SK-N-SH (cell line): ENCODE data around the gene HPS5. TPM values are rescaled to one million over a fixed set of nuclear protein-coding genes. Genes with fewer than 3 reads are reported as not detected.

Source experiments
- CTCF ChIA-PET: fragments of 300-600, 350-600 bp; formaldehyde crosslinking; extraction: SDS; loops from one replicate; lab custom pipeline; 2021; lab: Yijun Ruan, JAX
- POLR2A ChIA-PET: fragments of 350-600 bp; sonication (Branson Sonifier 250); formaldehyde crosslinking; extraction: SDS; loops from one replicate; lab custom pipeline; 2020; ENCODE audit warnings: antibody characterized with exemption, inconsistent platforms; lab: Yijun Ruan, JAX
- DNase-seq: peaks from one replicate; pipeline ENCODE4 v3.0.0; 2012
- H2AFZ ChIP-seq: fragments of 200-600 bp; sonication (generic); 2 replicates; pipeline ENCODE4 v1.8.1; 2016; ENCODE audit warnings: antibody characterized with exemption, mild to moderate bottlenecking, low read depth
- H3F3A ChIP-seq: fragments of 200-600 bp; sonication (generic); replicated peaks from 2 replicates; pipeline ENCODE3; 2016; ENCODE audit warnings: antibody characterized with exemption, mild to moderate bottlenecking; ENCODE audit not compliant: insufficient read depth
- H3K27ac ChIP-seq, 2 experiments: fragments of 200-500 bp in 1 of 2; fragments of 200-600 bp in 1 of 2; sonication (Bioruptor generic) in 1 of 2; sonication (generic), shearing (Covaris generic) in 1 of 2; 2 replicates each; pipeline versions ENCODE4 v1.5.1 to v1.6.1; 2014 to 2016; ENCODE audit warnings: low read depth in 2 of 2, inconsistent platforms in 1 of 2, low read length in 1 of 2, mild to moderate bottlenecking in 1 of 2, mixed read lengths in 1 of 2
- H3K27me3 ChIP-seq: fragments of 200-600 bp; sonication (generic), shearing (Covaris generic); 2 replicates; pipeline ENCODE4 v1.6.1; 2016; ENCODE audit warnings: mixed run types; ENCODE audit not compliant: insufficient read depth
- H3K36me3 ChIP-seq, 2 experiments: fragments of 200-500 bp in 1 of 2; fragments of 200-600 bp in 1 of 2; sonication (Bioruptor generic) in 1 of 2; sonication (generic) in 1 of 2; replicated peaks in 1 of 2; 2 replicates each; pipeline versions ENCODE3 to v1.5.1; 2014 to 2016; ENCODE audit warnings: low read length in 1 of 2, mild to moderate bottlenecking in 1 of 2; ENCODE audit not compliant: insufficient read depth in 2 of 2, control insufficient read depth in 1 of 2
- H3K4me1 ChIP-seq, 2 experiments: fragments of 200-500 bp in 1 of 2; fragments of 200-600 bp in 1 of 2; sonication (Bioruptor generic) in 1 of 2; sonication (generic), shearing (Covaris generic) in 1 of 2; 2 replicates each; pipeline versions ENCODE4 v1.5.1 to v1.6.1; 2014 to 2016; ENCODE audit warnings: low read depth in 1 of 2, low read length in 1 of 2, mixed run types in 1 of 2; ENCODE audit not compliant: insufficient read depth in 2 of 2, control insufficient read depth in 1 of 2
- H3K4me2 ChIP-seq: fragments of 200-600 bp; sonication (generic), shearing (Covaris generic); 2 replicates; pipeline ENCODE4 v1.6.1; 2017; ENCODE audit warnings: mixed run types
- H3K4me3 ChIP-seq, 2 experiments: fragments of 200-500 bp in 1 of 2; fragments of 200-600 bp in 1 of 2; sonication (Bioruptor generic) in 1 of 2; sonication (generic), shearing (Covaris generic) in 1 of 2; 2 replicates each; pipeline versions ENCODE4 v1.5.1 to v1.8.1; 2014 to 2016; ENCODE audit warnings: low read depth in 2 of 2, inconsistent platforms in 1 of 2, low read length in 1 of 2, mild to moderate bottlenecking in 1 of 2, mixed read lengths in 1 of 2, moderate library complexity in 1 of 2
- H3K79me2 ChIP-seq: fragments of 200-600 bp; sonication (generic); 2 replicates; pipeline ENCODE4 v1.8.1; 2017; ENCODE audit warnings: mild to moderate bottlenecking; ENCODE audit not compliant: insufficient read depth
- H3K9ac ChIP-seq: fragments of 200-600 bp; sonication (generic); 2 replicates; pipeline ENCODE4 v1.6.1; 2017; ENCODE audit warnings: mixed run types
- H3K9me2 ChIP-seq: fragments of 200-600 bp; sonication (generic); 2 replicates; pipeline ENCODE4 v1.6.1; 2017; ENCODE audit warnings: mixed run types
- H3K9me3 ChIP-seq: fragments of 200-600 bp; sonication (generic); 2 replicates; pipeline ENCODE4 v1.6.1; 2017; ENCODE audit warnings: mixed run types, mild to moderate bottlenecking, moderate library complexity
- H4K20me1 ChIP-seq: fragments of 200-600 bp; sonication (generic); 2 replicates; pipeline ENCODE4 v1.6.1; 2017; ENCODE audit warnings: mild to moderate bottlenecking, mixed run types; ENCODE audit not compliant: insufficient read depth
- ELF1 ChIP-seq: IDR thresholded peaks from 2 replicates; pipeline ENCODE4 v1.4.0; 2012
- EP300 ChIP-seq, 2 experiments: IDR thresholded peaks; 2 replicates each; pipeline versions ENCODE4 v1.4.0 to v1.6.1; 2012; ENCODE audit warnings: borderline replicate concordance in 1 of 2, low read depth in 1 of 2, low read length in 1 of 2
- EZH2phosphoT487 ChIP-seq: fragments of 200-600 bp; sonication (generic); IDR thresholded peaks from 2 replicates; pipeline ENCODE4 v1.6.1; 2017; ENCODE audit warnings: low read depth, mixed run types, mild to moderate bottlenecking, antibody characterized with exemption, moderate library complexity, borderline replicate concordance
- FOSL2 ChIP-seq: IDR thresholded peaks from 2 replicates; pipeline ENCODE4 v1.4.0; 2012; ENCODE audit warnings: low read depth, mild to moderate bottlenecking, moderate library complexity, borderline replicate concordance
- FOXJ3 ChIP-seq: sonication (generic); formaldehyde crosslinking; IDR thresholded peaks from 2 replicates; pipeline ENCODE4 v1.5.1; 2020; ENCODE audit warnings: mild to moderate bottlenecking, missing genetic modification reagents
- FOXM1 ChIP-seq: IDR thresholded peaks from 2 replicates; pipeline ENCODE4 v1.4.0; 2012; ENCODE audit warnings: low read depth, mild to moderate bottlenecking
- GABPA ChIP-seq: IDR thresholded peaks from 2 replicates; pipeline ENCODE4 v1.4.0; 2012; ENCODE audit warnings: low read depth, mild to moderate bottlenecking
- GATA2 ChIP-seq: sonication (generic); formaldehyde crosslinking; IDR thresholded peaks from 2 replicates; pipeline ENCODE4 v1.5.0; 2020; ENCODE audit warnings: mild to moderate bottlenecking, missing genetic modification reagents
- JUND ChIP-seq: IDR thresholded peaks from 2 replicates; pipeline ENCODE4 v1.4.0; 2012
- MEF2A ChIP-seq: IDR thresholded peaks from 2 replicates; pipeline ENCODE4 v1.4.0; 2012; ENCODE audit warnings: low read depth, borderline replicate concordance
- MXI1 ChIP-seq: IDR thresholded peaks from 2 replicates; pipeline ENCODE4 v1.6.1; 2012; ENCODE audit warnings: mild to moderate bottlenecking, low read depth, low read length, improper control_type of control experiment
- NFIC ChIP-seq: IDR thresholded peaks from 2 replicates; pipeline ENCODE4 v1.4.0; 2012; ENCODE audit warnings: borderline replicate concordance
- NRF1 ChIP-seq: IDR thresholded peaks from 2 replicates; pipeline ENCODE4 v1.6.1; 2012; ENCODE audit warnings: low read depth, mild to moderate bottlenecking, low read length
- PBX3 ChIP-seq: IDR thresholded peaks from 2 replicates; pipeline ENCODE4; 2012
- POLR2AphosphoS5 ChIP-seq: IDR thresholded peaks from 2 replicates; pipeline ENCODE4 v1.6.1; 2012; ENCODE audit warnings: low read depth, low read length
- RAD21 ChIP-seq: IDR thresholded peaks from 2 replicates; pipeline ENCODE4 v1.6.1; 2012; ENCODE audit warnings: mild to moderate bottlenecking, low read length
- RCOR1 ChIP-seq: fragments of 150-350 bp; IDR thresholded peaks from 2 replicates; pipeline ENCODE4 v1.6.1; 2017; ENCODE audit warnings: antibody characterized with exemption, low read length
- RFX5 ChIP-seq: IDR thresholded peaks from 2 replicates; pipeline ENCODE4 v1.6.1; 2012; ENCODE audit warnings: mild to moderate bottlenecking, improper control_type of control experiment, low read length
- SMC3 ChIP-seq: IDR thresholded peaks from 2 replicates; pipeline ENCODE4 v1.6.1; 2012; ENCODE audit warnings: low read depth, low read length, improper control_type of control experiment
- TAF1 ChIP-seq: IDR thresholded peaks from 2 replicates; pipeline ENCODE4 v1.6.1; 2012; ENCODE audit warnings: low read depth, mild to moderate bottlenecking, low read length, moderate library complexity, borderline replicate concordance
- TCF12 ChIP-seq: IDR thresholded peaks from 2 replicates; pipeline ENCODE4 v1.4.0; 2012
- TEAD4 ChIP-seq: IDR thresholded peaks from 2 replicates; pipeline ENCODE4 v1.4.0; 2012; ENCODE audit warnings: mild to moderate bottlenecking, borderline replicate concordance; ENCODE audit not compliant: insufficient read depth
- YY1 ChIP-seq: IDR thresholded peaks from 2 replicates; pipeline ENCODE4 v1.4.0; 2012; ENCODE audit warnings: low read depth, mild to moderate bottlenecking
- ZBTB33 ChIP-seq: IDR thresholded peaks from 2 replicates; pipeline ENCODE4 v1.4.0; 2012; ENCODE audit warnings: low read depth, borderline replicate concordance
- WGBS: methylation state at CpG from one replicate; pipeline ENCODE4 v1.1.6; 2017; ENCODE audit warnings: low lambda C conversion rate; 5-methylcytosine and 5-hydroxymethylcytosine counted together
- polyA plus RNA-seq, 3 experiments: library from polyadenylated mRNA; depleted of rRNA; stranded (reverse); fragments of >200 nt; gene quantifications; 2 replicates each; pipeline ENCODE4 v1.2.3, GENCODE V29; 2012
- TF ChIP-seq, protein P1 (sequence below): fragments of 200-600 bp; sonication (generic); IDR thresholded peaks from 2 replicates; pipeline ENCODE4 v1.6.1; 2017; ENCODE audit warnings: antibody characterized with exemption, mild to moderate bottlenecking, moderate library complexity
- TF ChIP-seq, protein P2 (sequence below): IDR thresholded peaks from 2 replicates; pipeline ENCODE4 v1.4.0; 2012; ENCODE audit warnings: low read depth, borderline replicate concordance
- TF ChIP-seq, protein P3 (sequence below): fragments of 150-350 bp; IDR thresholded peaks from 2 replicates; pipeline ENCODE4 v1.6.1; 2016; ENCODE audit warnings: mild to moderate bottlenecking, low read depth, low read length

Gene HPS5
- polyA plus RNA-seq (2012; rRNA removed) = 8.2 and 10.8 TPM in 2 replicates
- 11.4 and 11.9 TPM in 2 replicates for polyA plus RNA-seq (2012; cell fraction: cytosol; rRNA removed)
- 9.3 and 13.5 TPM in 2 replicates for polyA plus RNA-seq (2012; cell fraction: nucleus; rRNA removed)

DNA sequence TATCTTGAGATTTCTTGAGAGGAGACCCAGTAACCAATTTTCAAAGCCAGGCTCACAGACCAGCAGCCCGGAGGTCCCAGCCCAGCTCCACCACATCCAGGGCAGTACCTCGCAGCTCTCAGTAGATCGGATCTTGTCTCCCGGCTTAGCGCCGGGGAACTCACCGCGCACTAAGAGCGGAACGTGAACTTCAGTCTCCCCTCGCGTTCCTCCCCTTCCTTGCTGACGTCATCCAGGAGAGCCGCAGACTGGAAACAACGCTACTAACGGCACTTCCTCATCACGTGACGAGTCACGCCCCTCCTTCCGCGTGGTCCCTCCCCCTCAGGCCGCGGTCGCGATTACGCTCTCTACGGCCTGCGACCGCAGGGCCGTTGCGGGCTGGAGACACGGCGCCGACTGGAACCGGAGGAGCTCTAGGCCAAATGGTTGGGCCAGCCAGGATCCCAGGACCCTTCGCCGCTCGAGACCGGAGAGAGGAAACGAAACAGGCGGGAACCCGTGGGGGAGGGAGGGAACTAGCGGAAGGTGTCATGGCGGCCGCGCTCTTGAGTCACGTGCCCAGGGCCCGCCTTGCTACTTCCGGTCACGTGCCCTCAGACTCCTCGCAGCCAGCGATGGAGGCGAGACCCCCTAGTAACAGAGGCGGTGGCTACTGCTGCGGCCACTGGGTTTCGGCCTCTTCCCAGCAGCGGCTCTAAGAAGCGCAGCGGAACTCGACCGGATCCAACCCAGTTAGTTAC lies at the start of gene HPS5, which contains the start of gene GTF2H1:
Gene HPS5 (minus strand): TSS at position 172 of the 743 bp plus-strand sequence. CDS start 4,282 bp downstream, outside the sequence.
Gene GTF2H1 (plus strand): TSS at position 599 of the 743 bp plus-strand sequence. CDS start 10,508 bp downstream, outside the sequence.
- ChIA-PET POLR2A (interaction anchor here (0.5 to 2.4 kb wide), 5 partner anchors 13 to 510 kb away, joined by 3 to 25 read pairs (median 3); partner anchors contain the start of genes LDHA and TSG101), CTCF (interaction anchor here (1.5 kb wide), 1 partner anchor 207 kb away, joined by 4 read pairs; no protein-coding TSS in a partner anchor)
- Histone ChIP-seq H3K4me1 (peaks cover 5 to 22% of the 10 kb centered on the region in 2 experiments; a peak in 3 of 4 replicates), H3K9ac (peak within 1 kb of the TSS; percentile 97), H4K20me1 (peaks cover 6% of the 10 kb centered on the region; the same call in 1 of the 2 replicates), H3K79me2 (peaks cover 91% of the 10 kb centered on the region), H3F3A (peaks cover 8% of the 10 kb centered on the region), H3K4me2 (peak within 1 kb of the TSS; percentile 86), H3K9me3 (no peaks in the 10 kb centered on the region), H3K9me2 (no peaks in the 10 kb centered on the region), H2AFZ (peak within 1 kb of the TSS; percentile 96), H3K27me3 (no peaks in the 10 kb centered on the region), H3K36me3 (peaks cover 21 to 24% of the 10 kb centered on the region in 2 experiments), H3K4me3 (peak within 1 kb of the TSS; percentile 92 to 97), H3K27ac (peak within 1 kb of the TSS; percentile 95 to 96)
- 2% methylated on average over 27 of the region's 61 CpGs for WGBS
- DNase-seq = peak; percentile 95
- TF ChIP-seq RFX5 (peak; percentile 43; the same call in 1 of the 2 replicates), JUND (no peak), TAF1 (peak; percentile 92), TCF12 (no peak), FOSL2 (no peak), FOXJ3 (CRISPR knock-in tag) (0 out of 2 replicates have a peak, but pooled peaks have one; percentile 29), RAD21 (peak; percentile 19; the same call in 1 of the 2 replicates), EZH2phosphoT487 (no peak), POLR2AphosphoS5 (peak; percentile 97), EP300 (IDR thresholded peaks at IDR 0.05; ENCODE audit: borderline replicate concordance in 1 of 2, low read depth in 1 of 2, low read length in 1 of 2) (no peak), ELF1 (peak; percentile 97), MXI1 (peak; percentile 89), SMC3 (no peak), GATA2 (CRISPR knock-in tag) (no peak), FOXM1 (no peak), YY1 (peak; percentile 95), MEF2A (no peak), PBX3 (no peak), NRF1 (no peak), TEAD4 (0 out of 2 replicates have a peak, but pooled peaks have one; percentile 4), NFIC (no peak), RCOR1 (peak; percentile 9; the same call in 1 of the 2 replicates), ZBTB33 (peak; percentile 87), GABPA (peak; percentile 85)
- TF ChIP-seq, protein P1, sequence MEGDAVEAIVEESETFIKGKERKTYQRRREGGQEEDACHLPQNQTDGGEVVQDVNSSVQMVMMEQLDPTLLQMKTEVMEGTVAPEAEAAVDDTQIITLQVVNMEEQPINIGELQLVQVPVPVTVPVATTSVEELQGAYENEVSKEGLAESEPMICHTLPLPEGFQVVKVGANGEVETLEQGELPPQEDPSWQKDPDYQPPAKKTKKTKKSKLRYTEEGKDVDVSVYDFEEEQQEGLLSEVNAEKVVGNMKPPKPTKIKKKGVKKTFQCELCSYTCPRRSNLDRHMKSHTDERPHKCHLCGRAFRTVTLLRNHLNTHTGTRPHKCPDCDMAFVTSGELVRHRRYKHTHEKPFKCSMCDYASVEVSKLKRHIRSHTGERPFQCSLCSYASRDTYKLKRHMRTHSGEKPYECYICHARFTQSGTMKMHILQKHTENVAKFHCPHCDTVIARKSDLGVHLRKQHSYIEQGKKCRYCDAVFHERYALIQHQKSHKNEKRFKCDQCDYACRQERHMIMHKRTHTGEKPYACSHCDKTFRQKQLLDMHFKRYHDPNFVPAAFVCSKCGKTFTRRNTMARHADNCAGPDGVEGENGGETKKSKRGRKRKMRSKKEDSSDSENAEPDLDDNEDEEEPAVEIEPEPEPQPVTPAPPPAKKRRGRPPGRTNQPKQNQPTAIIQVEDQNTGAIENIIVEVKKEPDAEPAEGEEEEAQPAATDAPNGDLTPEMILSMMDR = 0 out of 2 replicates have a peak, but pooled peaks have one; percentile 0
- TF ChIP-seq, protein P2, sequence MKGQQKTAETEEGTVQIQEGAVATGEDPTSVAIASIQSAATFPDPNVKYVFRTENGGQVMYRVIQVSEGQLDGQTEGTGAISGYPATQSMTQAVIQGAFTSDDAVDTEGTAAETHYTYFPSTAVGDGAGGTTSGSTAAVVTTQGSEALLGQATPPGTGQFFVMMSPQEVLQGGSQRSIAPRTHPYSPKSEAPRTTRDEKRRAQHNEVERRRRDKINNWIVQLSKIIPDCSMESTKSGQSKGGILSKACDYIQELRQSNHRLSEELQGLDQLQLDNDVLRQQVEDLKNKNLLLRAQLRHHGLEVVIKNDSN = peak; percentile 97
- TF ChIP-seq, protein P3, sequence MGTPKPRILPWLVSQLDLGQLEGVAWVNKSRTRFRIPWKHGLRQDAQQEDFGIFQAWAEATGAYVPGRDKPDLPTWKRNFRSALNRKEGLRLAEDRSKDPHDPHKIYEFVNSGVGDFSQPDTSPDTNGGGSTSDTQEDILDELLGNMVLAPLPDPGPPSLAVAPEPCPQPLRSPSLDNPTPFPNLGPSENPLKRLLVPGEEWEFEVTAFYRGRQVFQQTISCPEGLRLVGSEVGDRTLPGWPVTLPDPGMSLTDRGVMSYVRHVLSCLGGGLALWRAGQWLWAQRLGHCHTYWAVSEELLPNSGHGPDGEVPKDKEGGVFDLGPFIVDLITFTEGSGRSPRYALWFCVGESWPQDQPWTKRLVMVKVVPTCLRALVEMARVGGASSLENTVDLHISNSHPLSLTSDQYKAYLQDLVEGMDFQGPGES = no peak
